Fibroblast of mammary gland (primary cell): ENCODE results near the gene RADIL.

Source experiments
- DNase-seq: peaks from one replicate; pipeline ENCODE4 v3.0.0-alpha.2; 2010; ENCODE audit warnings: low read depth
- H3K4me3 ChIP-seq: 2 replicates; pipeline ENCODE4 v1.5.1; 2011; ENCODE audit warnings: low read depth, mild to moderate bottlenecking, low read length, moderate library complexity; ENCODE audit not compliant: control insufficient read depth
- CTCF ChIP-seq: conservative IDR thresholded peaks from 2 replicates; pipeline ENCODE4 v1.5.1; 2011; ENCODE audit warnings: low read depth, low read length, inconsistent platforms; ENCODE audit not compliant: control insufficient read depth, insufficient read depth

The RADIL gene

DNA sequence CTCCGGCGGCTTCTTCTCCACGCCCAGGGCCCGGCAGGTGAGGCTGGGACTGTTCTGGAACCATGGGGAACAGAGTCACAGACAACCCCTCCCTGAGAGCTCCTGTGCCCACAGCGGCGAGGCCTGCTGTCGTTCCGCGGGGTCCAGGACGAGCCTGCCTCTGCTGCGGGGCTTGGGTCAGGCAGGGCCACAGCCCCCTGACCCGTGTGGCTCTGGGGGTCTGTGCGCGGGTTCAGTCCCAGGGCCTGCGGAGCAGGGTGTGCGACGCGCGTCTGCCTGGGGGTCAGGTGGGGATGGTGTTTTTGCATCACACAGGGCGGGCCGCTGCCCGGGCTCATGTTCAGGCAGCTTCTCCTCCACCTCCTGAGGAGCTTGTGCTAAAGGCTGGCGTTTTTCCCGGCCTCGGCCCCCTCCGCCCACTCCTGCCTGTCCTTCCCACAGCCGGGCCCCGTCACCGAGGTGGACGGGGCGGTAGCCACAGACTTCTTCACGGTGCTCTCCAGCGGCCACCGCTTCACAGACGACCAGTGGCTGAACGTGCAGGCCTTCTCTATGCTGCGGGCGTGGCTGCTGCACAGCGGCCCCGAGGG, 99.7 kb downstream of the RADIL start:
- no peak for DNase-seq
- no peak overlapping the region for H3K4me3 ChIP-seq
- TF ChIP-seq CTCF = no peak

DNA sequence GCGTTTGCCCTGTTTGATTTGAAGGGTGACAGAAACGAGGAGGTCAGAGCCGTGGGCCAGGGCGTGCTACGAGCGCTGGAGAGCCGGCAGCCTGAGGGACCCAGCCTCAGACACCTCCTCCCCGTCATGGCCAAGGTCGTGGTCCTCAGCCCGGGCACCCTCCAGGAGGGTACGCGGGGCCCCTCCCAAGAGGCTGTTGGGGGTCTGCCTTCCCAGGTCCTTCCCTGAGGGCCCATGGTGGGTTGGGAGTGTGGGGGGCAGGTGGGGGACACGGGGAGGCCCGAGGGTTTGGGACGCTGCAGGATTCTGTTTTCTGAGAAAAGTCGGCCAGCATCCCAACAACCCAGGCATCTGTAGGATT, 100.2 kb downstream of the RADIL start:
- H3K4me3 ChIP-seq = no peak overlapping the region
- no peak for TF ChIP-seq CTCF
- DNase-seq = no peak

DNA sequence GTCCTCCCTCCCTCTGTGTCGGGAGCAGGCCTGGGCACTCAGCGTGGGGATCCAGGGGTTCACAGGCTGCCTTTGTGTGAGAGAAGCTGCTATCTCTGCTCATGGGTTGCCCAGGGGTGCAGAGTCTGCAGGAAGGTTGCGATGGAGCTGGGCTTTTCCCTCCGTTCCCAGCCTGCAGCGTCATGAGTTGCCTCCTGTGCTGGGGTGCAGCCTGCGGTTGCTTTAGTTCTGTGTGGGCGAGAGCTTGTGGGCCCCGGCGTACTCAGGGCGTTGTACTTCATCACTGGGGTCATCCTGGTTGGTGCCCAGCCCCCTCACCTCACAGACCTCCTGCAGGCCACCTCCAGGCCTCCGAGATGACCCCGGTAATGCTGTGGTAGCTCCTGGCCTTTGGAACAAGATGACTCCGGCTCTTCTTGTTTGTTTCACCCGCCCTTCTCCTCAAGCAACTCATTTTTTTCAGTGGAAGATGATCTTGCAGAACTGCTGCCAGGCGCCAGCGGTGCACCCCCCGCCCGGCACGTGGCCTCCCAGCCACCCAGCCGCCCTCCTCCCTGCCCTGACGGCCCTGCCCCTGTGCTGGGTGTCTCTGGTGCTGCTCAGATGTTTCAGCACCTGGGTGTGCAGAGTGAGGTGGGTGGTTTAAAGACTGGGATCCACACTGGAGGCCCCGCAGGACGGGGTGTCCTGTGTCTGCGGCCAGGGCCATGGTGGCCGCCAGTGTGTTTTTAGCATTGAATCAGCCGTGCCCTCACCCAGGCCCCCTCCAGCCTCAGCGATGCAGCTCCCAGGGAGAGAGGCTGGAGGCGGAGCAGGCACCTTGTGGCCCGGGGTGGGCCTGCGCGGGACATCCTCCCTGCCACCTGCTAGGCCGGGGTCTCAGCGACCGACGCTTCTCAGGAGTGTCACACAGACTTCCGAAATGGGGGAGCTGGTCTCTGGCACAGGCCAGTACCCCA, 100.9 kb downstream of the RADIL start:
- TF ChIP-seq CTCF = no peak
- H3K4me3 ChIP-seq = no peak overlapping the region

GRCh38 chr7:4781366-4782069, 102.0 kb downstream of the RADIL start:
- no peak overlapping the region for H3K4me3 ChIP-seq
- no peak for TF ChIP-seq CTCF
- no peak for DNase-seq

More for the DNA sequence above, 100.9 kb downstream of the RADIL start:
- DNase-seq = no peak

DNA sequence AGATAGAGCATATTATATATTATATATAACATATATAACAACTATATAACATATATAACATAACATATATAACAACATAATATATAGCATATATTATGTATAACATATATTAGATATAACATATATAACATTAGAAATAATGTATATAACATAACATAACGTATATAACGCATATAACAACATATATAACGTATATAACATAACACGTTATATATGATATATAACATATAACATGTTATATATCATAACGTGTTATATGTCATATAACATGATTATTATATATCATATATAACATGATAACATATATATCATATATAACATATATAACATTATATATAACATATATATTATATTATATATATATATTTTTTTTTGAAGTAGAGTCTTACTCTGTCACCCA, 104.4 kb downstream of the RADIL start:
- no peak for DNase-seq
- no peak for TF ChIP-seq CTCF
- H3K4me3 ChIP-seq = no peak overlapping the region

DNA sequence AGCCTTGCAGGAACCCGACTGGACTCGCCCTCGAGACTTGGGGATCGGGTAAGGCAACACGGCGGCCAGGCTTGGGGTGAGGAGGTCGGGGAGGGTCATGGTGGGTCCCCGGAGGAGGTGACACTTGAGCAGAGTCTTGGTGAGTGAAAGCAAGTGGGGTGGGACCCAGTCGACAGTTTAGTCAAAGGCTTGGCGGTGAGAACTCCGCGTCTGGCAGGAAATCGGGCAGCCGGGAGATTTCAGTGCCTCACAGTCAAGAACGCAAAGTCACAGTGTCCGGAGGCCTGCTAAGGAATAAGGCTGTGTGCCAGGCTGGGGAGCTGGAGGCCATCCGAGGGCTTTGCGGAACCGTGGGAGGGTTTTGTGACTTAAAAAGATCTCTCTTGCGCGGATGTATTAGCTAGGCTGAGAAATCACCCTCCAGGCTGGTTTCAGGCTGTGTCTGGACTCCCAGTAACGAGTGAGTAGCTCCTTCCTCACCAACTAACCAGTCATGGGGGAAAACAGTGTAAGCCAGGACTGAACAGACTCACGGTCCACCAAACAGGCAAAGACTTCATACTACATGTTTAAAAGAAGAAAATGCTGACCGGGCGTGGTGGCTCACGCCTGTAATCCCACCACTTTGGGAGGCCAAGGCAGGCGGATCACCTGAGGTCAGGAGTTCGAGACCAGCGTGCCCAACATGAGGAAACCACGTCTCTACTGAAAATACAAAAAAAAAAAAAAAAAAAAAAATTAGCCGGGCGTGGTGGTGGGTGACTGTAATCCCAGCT, 107.5 kb downstream of the RADIL start:
- no peak for TF ChIP-seq CTCF
- DNase-seq = peak; percentile 55
- H3K4me3 ChIP-seq = peak overlapping the region; percentile 95
